ENCODE data around the gene ZNF662.

- TF ChIP-seq, protein P1, sequence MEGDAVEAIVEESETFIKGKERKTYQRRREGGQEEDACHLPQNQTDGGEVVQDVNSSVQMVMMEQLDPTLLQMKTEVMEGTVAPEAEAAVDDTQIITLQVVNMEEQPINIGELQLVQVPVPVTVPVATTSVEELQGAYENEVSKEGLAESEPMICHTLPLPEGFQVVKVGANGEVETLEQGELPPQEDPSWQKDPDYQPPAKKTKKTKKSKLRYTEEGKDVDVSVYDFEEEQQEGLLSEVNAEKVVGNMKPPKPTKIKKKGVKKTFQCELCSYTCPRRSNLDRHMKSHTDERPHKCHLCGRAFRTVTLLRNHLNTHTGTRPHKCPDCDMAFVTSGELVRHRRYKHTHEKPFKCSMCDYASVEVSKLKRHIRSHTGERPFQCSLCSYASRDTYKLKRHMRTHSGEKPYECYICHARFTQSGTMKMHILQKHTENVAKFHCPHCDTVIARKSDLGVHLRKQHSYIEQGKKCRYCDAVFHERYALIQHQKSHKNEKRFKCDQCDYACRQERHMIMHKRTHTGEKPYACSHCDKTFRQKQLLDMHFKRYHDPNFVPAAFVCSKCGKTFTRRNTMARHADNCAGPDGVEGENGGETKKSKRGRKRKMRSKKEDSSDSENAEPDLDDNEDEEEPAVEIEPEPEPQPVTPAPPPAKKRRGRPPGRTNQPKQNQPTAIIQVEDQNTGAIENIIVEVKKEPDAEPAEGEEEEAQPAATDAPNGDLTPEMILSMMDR (IDR thresholded peaks at IDR 0.05), result no peak
- no peak for TF ChIP-seq POLR2A (IDR thresholded peaks at IDR 0.05)
Measured at GRCh38 chr3:42856544-42856943, 49.4 kb upstream of the ZNF662 start.

Data from thyroid gland (tissue), 4 donors.